CD4-positive, alpha-beta T cell treated with Interleukin-6 for 4 hours (primary cell): ENCODE measurements around the gene C1orf105.
"Not testable (repeated sequence)": the region's sequence is repeated elsewhere in the genome, so short reads cannot be mapped to it uniquely, and the experiment has no call there.

Experiments used
- DNase-seq: peaks from one replicate; pipeline ENCODE4 v3.0.0-alpha.2; 2020; ENCODE audit warnings: mixed read lengths

The C1orf105 gene, protein sequence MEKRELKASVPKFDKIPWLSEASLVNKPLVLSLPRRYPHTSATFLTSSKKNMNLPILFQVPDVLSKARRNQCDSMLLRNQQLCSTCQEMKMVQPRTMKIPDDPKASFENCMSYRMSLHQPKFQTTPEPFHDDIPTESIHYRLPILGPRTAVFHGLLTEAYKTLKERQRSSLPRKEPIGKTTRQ

DNA sequence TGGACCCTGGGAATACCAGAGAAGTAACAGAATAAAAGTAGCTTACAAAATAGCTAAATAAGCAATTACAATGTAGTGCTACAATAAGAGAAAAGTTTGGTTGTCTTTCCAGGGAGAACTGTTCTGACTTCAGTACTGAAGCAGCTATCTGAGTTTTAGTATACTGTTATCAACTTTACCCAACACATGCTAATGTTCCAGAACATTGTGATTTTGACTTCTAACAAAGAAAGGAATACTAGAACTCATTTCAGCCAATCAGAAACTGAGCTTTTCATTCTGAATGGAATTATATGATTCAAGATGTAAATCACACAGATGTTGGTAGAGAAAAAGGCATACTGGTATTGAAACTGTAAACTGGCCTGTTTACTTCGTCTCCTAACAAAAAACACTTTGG lies at the start of gene C1orf105:
TSS of gene C1orf105 (plus strand) at position 301 of the 400 bp plus-strand sequence. CDS start 201 bp downstream, outside the sequence.
- DNase-seq, result no peak

DNA sequence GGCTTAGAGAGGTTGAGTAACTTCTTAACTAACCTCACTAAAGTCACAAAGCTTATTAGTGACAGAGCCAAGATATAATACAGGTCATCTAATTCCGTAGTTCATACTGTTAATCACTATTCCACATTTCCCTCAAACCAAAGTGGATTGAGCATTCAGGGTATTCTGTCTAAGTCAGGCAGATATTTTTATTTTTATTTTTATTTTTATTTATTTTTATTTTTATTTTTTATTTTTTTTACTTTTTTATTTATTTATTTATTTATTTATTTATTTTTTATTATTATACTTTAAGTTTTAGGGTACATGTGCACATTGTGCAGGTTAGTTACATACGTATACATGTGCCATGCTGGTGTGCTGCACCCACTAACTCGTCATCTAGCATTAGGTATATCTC lies 48.8 kb upstream of the C1orf105 start:
- DNase-seq, result not testable (repeated sequence)

DNA sequence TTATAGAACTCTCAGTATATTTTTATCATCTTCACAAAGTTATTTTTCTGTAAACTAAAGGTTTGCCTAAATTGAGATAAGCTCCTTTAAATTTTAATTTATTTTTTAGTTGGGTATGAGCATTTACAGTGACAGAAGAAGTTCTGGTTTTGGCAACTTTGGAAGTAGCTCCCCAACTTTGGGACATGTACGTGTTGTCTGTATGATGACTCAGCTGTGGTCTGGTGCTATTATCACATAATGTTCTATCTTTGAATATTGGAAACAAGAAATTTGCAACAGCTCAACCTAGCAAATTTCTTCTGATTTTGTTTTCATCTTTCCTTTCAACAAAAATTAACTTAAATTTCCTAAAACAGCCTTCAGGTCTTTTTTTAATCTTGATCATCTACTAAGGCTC lies 46.6 kb upstream of the C1orf105 start:
- DNase-seq, result no peak

DNA sequence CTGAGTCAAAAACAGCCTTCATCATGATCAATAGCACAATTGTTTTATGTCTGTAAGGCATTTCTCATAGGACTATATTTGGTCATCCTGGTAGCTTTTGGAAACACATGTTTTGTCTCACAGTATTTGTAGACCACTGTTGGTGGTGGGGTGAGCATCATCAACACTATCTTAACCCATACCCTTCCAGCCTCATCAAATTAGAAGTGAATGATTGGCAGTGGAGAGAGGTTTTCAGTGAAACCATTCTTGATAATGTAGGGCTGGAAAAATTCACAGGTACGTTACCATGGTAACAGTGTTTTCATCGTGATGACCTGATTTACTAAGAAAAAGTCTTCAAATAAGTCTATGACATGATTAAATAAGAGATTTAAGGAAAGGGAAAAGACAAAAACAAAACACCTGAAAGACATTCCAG lies 45.3 kb upstream of the C1orf105 start:
- DNase-seq, result no peak

DNA sequence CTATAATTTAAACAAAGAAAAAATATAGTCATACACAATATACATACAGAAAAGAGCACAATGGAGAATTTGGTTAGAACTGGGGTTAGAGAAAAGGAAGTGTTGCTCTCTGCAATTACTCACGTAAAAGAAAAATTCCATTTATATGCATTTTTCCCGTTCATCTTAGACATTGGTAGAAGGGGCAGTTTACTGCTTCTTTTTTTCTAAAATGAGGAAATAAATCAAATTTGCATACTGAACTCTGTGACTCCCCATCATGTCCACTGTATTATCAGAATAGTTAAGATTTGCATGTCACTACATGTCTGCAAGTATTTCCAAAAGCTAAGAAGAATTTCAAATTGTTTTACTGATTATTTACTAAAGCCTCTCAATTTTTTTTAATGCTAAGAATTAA lies 44.1 kb upstream of the C1orf105 start:
- no peak for DNase-seq

DNA sequence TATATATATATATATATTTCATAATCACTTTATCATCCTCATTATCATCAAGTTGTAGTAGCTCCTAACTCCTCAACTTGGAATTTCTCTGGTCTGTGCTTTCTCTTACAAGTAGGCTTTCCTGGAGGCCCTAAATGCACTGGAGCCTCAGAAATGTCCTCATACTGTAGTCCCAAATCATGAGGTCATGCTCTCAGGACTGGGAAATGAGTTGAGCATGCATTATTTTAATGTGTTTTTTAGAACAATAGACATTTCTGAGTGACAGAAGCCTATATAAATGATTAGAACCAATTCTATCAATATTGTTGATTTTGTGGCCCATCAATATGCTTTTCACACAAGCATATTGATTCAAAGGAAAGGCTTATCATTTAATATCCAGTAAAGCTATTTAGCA lies 42.9 kb upstream of the C1orf105 start:
- no peak for DNase-seq

DNA sequence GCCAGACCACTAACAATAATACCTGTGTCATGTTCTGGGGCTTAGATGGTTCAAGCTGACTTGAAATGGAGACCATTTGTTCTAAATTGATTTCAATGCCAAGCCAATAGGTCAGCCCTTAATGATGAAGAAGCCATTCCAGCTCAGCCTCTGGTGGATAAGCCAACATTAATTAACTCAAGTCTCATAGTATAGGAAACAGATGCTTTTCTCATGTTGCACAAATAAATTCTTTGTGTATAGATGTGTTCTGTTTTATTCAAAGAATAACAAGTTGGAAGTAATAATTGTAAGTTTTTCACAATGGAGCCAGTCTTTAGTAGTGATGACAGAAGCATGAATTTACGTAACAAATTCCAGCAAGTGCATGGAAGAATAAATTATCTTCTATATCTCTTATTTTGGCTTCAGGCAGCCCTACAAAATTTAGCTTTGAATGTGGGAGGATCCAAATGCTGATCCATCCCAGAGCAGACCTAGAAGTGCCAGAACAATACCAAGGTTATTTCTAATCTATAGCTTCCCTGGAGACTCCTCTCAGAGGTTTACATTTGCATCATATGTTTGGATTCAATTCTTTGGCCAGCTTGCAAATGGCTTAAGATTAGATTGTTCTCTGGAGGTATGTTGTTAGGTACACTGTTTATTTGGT lies 42.2 kb upstream of the C1orf105 start:
- no peak for DNase-seq

DNA sequence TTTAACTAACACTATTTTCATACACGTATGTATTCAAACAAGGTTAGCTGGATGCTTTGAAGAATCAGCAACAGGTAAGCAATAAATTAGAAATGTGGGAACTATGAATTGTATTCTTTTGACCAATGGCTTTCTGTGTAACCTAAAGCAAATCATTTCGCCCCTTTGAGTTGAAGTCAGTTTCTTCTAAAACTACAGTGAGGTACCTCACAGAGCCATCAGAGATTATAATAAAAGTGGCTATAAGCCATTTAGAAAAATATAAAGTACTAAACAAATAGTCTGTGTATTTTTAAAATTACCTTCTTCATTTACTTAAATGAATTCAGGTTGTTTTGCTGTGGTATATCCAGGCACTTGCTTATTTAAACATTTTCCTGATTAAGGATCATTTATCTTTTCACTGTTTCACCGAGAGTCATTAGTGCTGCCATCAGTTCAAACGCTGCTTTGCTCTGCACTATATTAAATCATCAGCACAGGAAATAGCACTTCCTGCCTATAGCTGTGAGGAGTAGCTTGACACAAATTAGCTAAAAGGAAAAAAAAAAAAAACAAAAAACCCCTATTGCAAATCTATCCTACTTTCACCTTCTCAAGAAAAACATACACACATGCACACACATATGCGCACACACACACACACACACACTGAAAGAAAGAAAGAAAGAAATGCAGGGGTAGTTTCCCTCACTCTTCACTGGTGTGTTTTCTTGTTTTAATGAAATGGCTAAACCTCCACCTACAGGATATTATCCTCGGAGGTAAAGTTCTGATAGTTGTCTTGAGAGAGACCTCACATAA lies 39.8 kb upstream of the C1orf105 start:
- DNase-seq, result peak; percentile 57

DNA sequence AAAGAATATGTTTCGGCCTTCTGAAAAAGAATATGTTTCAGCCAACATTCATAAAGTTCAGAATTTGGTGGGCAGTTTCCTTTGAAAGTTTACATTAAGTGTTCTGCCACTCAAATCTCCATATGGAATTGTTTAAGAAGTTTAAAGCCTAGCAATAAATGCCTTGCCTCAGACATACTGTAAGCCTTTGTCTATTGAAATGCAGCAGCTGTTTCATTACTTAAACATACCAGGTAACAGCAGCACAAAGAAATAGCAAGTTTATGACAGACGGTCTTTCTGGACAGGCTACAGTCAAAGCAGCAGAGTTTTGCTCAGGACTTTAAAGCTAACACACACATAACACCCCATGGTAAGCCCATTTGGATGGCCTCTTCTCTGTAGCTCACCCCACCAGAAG lies 38.5 kb upstream of the C1orf105 start:
- no peak for DNase-seq

DNA sequence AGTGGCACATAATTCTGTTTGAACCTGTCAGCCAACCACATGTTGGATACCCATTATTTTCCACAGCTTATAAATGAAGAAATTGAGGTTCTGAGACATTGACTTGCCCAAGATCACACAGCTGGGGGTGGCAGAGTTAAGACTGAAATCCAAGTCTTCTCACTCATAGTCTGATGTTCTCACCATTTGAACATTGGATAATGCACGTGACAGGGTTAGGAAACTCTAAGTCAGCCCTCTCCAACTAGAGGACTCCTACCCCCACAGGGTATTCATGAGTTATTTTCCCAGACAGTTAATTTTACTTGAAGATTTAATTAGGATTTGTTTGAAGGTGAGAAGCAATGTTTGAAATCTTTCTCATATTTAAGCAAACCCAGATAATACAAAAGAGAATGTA lies 38.1 kb upstream of the C1orf105 start:
- no peak for DNase-seq

DNA sequence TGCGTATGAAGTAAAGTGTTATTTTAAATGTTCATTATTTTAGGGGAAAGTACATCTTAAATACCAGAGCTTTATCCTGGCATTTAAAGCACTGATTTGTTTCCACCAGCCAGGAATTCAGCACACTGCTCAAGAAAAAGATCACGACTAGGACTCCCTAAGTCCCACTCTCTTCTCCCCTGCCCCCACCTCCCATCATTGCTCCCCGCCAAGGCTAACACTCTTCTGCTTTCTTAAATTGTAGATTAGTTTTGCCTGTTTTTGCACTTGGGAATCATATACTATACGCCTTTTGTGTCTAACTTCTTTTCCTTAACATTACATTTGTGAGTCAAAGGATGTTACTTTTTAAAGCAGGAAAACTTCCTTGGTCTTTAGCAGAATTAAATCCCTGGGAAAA lies 37.5 kb upstream of the C1orf105 start:
- no peak for DNase-seq

DNA sequence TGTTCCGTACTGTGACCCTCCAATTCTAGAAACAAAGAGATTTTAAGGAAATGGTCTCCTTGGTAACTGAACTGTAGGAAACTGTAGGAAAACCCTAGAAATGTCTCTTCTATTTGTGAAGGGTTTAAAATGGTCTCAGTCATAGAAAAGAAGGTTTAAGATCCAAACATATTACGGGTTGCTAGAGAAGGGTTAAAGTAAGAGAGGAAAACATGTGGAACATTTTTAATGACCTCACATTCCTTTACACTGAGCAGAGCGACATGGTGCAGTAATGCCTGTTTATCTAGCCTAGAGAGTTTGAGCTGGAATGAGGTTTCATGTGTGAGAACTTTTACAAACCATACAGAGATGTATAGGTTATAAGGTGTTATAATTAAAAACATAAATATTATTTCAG lies 36.9 kb upstream of the C1orf105 start:
- no peak for DNase-seq

DNA sequence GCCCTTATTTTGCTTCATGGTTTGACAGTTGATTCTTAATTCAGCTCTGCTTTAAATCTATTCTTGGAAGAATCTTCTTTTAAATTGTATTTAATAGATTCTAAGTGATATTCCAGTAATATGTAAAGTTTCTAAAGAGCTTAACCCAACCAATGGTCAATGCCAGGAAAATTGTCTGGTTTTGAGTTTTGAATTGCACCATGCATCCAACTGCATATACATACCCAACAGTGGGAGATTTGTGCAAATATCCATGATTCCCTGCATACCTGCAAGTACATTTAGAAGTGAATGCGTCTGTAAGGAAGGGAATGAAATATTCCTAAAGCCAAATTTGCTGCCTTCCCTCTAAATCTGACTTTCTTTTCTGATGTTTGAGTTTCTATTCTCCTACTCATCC lies 35.8 kb upstream of the C1orf105 start:
- no peak for DNase-seq

DNA sequence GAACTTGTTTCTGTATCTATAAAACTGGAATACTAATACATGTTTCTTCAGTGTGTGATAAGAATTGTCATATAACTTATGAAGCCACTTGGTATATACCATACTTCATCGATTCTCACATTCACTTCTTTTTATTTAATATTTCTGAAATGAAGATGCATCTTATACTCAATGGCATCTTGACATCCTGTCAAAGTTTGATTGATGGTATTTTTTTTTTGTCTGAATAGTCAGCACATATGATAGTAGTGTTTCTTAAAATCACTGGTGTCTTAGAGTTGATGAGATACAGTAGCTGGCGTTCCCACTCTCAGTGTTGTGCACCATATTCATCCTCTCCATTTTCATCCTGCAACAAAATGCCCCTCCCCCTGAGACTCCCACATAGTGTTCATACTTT lies 34.4 kb upstream of the C1orf105 start:
- no peak for DNase-seq

DNA sequence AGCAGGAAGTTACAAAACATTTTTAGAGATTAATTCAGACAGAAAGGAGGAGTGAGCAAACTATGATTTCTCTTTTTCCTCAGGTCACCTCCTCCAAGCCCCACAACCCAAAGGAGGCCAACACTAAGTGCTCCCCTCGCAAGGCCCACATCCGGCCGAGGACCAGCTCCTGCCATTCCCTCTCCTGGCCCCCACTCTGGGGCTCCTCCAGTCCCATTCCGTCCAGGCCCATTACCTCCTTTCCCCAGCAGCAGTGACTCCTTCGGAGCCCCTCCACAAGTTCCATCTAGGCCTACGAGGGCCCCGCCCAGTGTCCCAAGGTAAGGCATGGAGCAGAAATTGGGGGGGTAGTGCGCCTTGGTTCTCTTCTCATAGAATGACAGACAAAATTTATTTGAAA lies 32.0 kb upstream of the C1orf105 start:
- no peak for DNase-seq

DNA sequence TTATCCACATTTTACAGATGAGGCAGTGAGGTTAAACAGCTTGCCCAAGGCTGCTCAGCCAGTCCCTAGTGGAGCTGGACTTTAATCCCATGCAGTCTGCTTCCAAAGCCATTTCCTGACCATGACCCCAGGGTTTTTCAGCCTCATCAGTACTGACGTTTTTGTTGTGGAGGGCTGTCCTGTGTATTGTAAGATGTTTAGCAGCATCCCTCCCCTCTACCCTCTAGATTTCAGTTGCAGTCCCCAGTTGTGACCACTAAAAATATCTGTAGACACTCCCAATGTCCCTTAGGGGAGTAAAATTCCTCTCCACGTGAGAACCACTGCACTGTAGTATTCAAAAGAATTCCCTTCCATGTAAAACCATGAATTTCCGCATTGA lies 30.2 kb upstream of the C1orf105 start:
- no peak for DNase-seq

DNA sequence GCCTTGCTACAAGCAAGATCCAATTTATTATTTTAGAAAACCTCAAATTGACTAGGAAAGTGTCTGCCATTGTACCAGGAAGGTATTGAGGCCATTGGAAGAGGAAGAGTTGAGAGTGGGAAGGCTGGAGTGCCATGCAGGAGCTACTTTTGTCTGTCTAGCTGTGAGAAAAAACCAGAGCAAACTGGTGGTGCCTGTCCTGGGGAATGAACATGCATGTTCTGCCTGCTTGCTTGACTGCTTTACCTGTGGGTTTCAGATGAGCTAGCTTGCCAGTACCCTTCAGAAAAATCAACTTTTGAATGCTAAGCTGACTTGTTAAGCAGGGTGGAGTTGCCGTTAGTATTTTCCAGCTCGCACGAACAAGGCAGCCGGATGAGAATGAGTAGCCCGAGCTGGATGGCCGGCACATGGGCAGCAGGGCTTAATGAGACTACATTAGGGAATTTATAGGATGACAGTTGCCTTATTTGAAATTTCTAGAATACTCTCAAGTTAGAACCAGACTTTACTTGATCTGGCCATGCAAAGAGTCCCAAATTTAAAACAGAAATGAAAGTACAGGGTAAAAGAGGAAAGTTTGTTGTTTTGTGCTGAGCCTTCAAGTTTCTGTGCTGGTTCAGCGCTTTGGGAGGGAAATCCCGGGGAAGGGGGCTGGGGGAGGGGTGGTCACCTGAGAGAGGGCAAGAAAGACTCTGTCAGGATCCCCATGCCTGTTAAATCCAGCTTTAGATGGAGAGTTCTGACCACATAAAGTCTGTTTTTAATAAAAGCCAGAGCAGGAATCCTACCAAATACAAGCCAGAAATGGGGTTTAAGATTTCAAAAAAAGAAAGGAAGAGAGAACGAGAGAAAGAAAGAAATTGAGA lies 29.6 kb upstream of the C1orf105 start:
- DNase-seq, result no peak

DNA sequence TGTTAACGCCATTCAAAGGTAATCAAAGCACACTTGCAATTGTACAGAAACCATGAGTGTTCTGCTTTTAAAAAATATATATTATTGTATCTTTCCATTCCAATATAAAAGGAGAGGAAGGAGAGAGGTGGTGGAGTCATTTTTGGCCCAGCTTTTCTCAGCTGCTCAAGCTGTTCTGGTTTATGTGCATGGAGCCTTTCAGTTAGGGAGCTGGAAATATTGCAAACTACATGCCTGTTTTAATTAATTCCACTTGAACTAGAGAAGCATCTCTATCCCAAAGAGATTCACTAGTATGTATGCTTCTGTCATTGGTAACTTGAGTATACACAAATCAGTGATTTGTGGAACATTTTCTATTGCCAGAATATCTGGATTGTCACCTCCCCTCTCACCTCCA lies 28.5 kb upstream of the C1orf105 start:
- DNase-seq, result no peak

DNA sequence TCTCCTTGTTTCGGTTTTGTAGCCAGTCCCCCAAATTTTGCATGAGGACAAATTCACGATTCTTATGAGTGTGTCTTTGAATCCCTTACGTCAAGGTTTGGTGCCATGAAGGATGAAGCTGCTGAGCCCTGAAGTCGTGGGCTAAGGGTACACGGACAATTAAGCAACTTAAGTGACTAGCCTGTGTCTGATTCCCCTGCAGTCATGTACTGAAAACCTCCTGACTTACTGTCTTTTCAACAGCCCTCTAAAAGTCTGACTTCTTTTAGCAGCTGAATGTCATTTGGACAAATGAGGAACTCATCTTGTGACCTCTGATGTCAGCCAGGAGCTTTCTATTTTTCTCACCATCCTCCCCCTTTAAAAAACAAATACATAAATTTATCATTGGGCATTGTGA lies 27.1 kb upstream of the C1orf105 start:
- DNase-seq, result no peak

DNA sequence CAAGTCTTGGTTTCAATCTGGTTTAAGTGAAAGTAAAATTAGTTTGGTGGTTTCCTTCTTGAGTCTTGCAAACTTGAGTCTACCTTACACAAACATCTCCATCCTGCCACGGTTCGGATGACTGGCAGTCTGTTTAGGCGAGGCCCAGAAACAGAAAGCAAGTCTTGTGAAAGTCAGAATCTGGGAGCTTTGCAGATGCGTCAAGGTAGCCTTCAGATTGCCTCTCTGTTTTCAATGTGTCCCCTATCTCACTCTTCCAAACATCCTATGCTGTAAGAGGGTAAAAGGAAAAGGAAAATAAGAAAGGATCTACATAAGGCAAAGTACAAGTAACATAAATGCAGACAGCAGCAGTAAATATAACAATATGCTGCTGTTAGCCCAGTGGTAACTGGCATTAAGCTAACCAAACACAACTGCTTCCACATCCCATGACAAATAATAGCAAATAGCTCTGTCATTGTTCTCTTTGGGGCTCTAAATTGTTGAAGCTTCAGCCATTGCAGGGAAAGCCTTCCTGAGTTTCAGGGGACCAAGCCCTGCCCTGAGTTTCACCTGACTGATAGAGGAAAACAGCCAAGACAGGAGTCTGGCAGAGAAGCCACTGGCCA lies 26.2 kb upstream of the C1orf105 start:
- DNase-seq, result peak; percentile 81

DNA sequence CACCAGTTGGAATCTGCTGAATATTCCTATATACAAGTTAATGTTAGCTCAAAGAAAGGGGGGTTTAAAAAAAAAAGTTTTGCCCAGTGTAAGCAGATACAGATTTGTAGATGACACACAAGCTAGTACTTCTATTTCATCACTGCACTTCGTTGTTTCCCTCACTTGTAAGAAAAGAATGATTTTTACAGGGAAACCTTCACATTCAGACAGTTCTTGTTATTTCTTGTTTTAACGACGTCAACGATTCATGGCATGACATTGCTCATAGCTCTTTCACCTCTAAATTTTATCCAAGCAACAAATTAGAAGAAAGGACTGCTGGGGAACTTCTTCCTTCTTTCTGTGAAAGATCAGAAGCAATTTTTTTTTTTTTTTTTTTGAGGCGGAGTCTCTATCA lies 25.7 kb upstream of the C1orf105 start:
- DNase-seq, result no peak

DNA sequence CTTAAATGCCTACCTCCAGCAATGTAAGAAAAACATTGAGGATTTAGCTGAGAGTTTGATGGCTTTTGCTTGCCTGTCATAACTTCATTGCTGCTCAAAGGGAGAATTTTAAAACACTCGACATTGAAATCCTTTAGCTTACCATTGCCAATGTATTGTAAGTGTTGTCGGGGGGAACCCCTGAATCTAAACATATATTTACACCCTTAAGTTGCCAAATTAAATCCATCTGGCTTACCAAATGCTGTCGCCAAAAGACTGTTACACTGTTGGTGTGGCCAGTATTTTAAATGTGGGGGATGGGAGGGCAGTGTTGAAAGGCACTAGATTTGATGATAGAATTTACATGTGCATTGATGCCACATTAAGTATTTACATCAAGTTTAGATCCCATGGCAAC lies 24.9 kb upstream of the C1orf105 start:
- no peak for DNase-seq

DNA sequence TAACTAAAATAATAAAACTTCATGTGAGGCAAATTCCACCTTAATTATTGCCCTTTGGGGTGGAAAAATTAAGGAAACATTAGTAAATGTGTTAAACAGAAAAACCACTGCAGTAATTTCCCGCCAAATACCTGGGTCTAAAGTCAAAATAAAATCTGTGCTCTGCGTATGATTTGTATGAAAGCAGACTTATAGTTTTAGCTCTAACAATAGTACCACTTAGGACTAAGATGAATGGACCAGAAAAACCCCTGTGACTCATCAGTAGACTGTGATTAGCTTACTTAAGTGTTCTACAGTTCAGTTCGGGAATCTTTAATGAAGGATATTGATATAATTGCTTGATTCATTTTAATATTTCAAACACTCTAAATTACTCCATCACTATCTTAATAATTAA lies 23.3 kb upstream of the C1orf105 start:
- DNase-seq, result no peak
